Activated CD4-positive, alpha-beta T cell treated with anti-CD3 and anti-CD28 coated beads for 36 hours (primary cell): ENCODE measurements around the gene CEP112. TPM values are rescaled to one million over a fixed set of nuclear protein-coding genes. Genes with fewer than 3 reads are reported as not detected.

Experiments
- ATAC-seq: fragments of 200-7000 bp; cut with Tn5 transposase; one replicate; pipeline ENCODE4 v1.10.0; 2021; ENCODE audit warnings: mild to moderate bottlenecking, moderate library complexity
- CTCF ChIA-PET: fragments of 350-600 bp; sonication (Branson Sonifier 250); formaldehyde crosslinking; loops from one replicate; lab custom pipeline; 2021; ENCODE audit warnings: antibody characterized with exemption; lab: Charles Lee
- POLR2A ChIA-PET: fragments of 350-600 bp; sonication (Branson Sonifier 250); formaldehyde crosslinking; loops from one replicate; lab custom pipeline; 2021; ENCODE audit warnings: antibody characterized with exemption, inconsistent platforms; lab: Charles Lee
- DNase-seq: peaks from one replicate; pipeline ENCODE4 v3.0.0-alpha.2; 2020
- H3K27ac Mint-ChIP-seq: one replicate; pipeline ENCODE4 v1.8.0; 2021; ENCODE audit warnings: mixed read lengths
- H3K27me3 Mint-ChIP-seq: one replicate; pipeline ENCODE4 v1.8.0; 2021; ENCODE audit warnings: mixed read lengths
- H3K36me3 Mint-ChIP-seq: one replicate; pipeline ENCODE4 v1.8.0; 2021; ENCODE audit warnings: low read depth, mixed read lengths
- H3K4me1 Mint-ChIP-seq: one replicate; pipeline ENCODE4 v1.8.0; 2021; ENCODE audit warnings: mixed read lengths
- H3K4me3 Mint-ChIP-seq: one replicate; pipeline ENCODE4 v1.8.0; 2021; ENCODE audit warnings: mild to moderate bottlenecking, moderate library complexity, mixed read lengths
- H3K9me3 Mint-ChIP-seq: one replicate; pipeline ENCODE4 v1.8.0; 2021; ENCODE audit warnings: low read depth, mixed read lengths
- intact Hi-C, 2 experiments: fragments of 100-400 bp; cut with DNase I in 1 of 2; cut with micrococcal nuclease in 1 of 2; formaldehyde crosslinking; loops; one replicate each; pipeline versions ENCODE4 v1.14.2 to v1.15.1; 2022 to 2024; cut with DNase I, micrococcal nuclease
- total RNA-seq, 2 experiments: library from RNA; stranded (reverse); gene quantifications; one replicate each; pipeline ENCODE4 v1.2.3, GENCODE V29; 2021

The CEP112 gene
- total RNA-seq, 2 experiments from 2014 or later: 2.2 to 2.8 TPM

GRCh38 chr17:65902155-65902554 is 289.8 kb downstream of the CEP112 start:
- H3K27ac Mint-ChIP-seq: no peak overlapping the region
- H3K4me1 Mint-ChIP-seq: no peaks in the 10 kb centered on the region
- ChIA-PET CTCF (no interaction called here), POLR2A (no interaction called here)
- H3K27me3 Mint-ChIP-seq: no peaks in the 10 kb centered on the region
- intact Hi-C loops: no loop called here
- no peaks in the 10 kb centered on the region for H3K9me3 Mint-ChIP-seq
- no peaks in the 10 kb centered on the region for H3K36me3 Mint-ChIP-seq
- ATAC-seq (no peak), DNase-seq (no peak)
- no peak overlapping the region for H3K4me3 Mint-ChIP-seq

DNA sequence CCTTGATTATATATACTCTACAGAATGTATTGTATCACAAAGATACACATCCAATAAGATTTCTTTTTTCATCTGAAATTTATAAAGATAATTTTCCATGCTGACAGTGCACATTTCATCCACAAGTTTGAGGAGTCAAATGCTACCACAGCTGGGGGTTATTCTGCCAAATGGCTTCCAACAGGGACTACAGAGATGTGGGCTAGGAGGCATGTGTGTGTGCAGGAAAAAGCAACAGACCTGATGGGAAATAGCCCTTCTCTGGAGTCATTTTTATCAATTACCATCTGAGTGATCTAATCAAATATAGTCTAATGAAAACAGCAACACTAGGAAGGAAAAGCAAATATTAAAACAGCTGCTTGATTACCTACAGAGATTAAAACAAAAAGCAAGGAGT is 290.5 kb downstream of the CEP112 start:
- Mint-ChIP-seq H3K27ac (no peak overlapping the region), H3K4me1 (no peaks in the 10 kb centered on the region), H3K36me3 (no peaks in the 10 kb centered on the region), H3K27me3 (no peaks in the 10 kb centered on the region), H3K9me3 (no peaks in the 10 kb centered on the region), H3K4me3 (no peak overlapping the region)
- CTCF ChIA-PET: interaction anchor here (0.9 kb wide), 1 partner anchor 104 kb away, joined by 3 read pairs; no protein-coding TSS in a partner anchor
- ATAC-seq (no peak), DNase-seq (no peak)
- POLR2A ChIA-PET: no interaction called here
- intact Hi-C loops: no loop called here

DNA sequence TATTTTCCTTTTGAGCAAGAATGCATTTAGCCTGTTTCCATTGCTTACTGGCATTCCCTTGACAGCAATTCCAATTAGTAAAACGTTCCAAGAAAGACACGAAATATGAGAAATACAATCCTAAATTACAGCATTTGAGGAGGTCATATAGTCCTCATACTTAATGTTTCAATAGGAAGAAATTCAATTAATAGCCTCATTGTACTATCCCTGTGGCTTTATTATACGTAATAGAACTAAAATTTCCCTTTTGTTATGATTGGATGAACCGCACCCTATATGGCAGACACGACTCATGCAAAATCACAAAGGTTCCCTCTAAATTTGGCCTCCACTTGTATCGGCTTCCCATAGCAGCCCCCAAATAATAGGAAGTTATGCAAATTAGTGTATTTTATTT is 291.7 kb downstream of the CEP112 start:
- H3K36me3 Mint-ChIP-seq: no peaks in the 10 kb centered on the region
- no peak overlapping the region for H3K4me3 Mint-ChIP-seq
- no peaks in the 10 kb centered on the region for H3K9me3 Mint-ChIP-seq
- intact Hi-C loops: no loop called here
- no peak overlapping the region for H3K27ac Mint-ChIP-seq
- ChIA-PET CTCF (no interaction called here), POLR2A (no interaction called here)
- DNase-seq: no peak
- H3K27me3 Mint-ChIP-seq: no peaks in the 10 kb centered on the region
- H3K4me1 Mint-ChIP-seq: no peaks in the 10 kb centered on the region
- ATAC-seq: no peak

DNA sequence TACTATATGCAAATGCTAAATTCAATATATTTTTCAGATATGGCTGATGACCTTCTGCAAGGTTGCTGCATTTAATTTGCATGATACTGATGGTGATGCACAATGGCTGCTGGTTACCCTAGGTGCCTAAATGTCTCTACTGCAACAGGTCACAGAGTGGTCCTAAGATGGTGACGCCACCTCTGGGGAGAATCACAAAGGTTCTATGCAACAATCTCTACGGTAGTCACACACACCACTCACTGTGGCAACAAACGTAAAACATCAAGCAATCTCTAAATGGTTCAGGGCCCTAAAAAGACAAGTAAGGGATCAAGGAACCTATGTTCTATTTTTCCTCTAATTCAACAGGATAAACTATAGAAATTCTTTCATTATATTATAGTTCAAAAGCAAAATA is 293.3 kb downstream of the CEP112 start:
- no peaks in the 10 kb centered on the region for H3K4me1 Mint-ChIP-seq
- H3K27ac Mint-ChIP-seq: no peak overlapping the region
- H3K4me3 Mint-ChIP-seq: no peak overlapping the region
- intact Hi-C loops: no loop called here
- ChIA-PET POLR2A (no interaction called here), CTCF (interaction anchor here (0.6 kb wide), 1 partner anchor 896 kb away, joined by 3 read pairs; no protein-coding TSS in a partner anchor)
- DNase-seq (no peak), ATAC-seq (no peak)
- H3K9me3 Mint-ChIP-seq: no peaks in the 10 kb centered on the region
- no peaks in the 10 kb centered on the region for H3K36me3 Mint-ChIP-seq
- H3K27me3 Mint-ChIP-seq: no peaks in the 10 kb centered on the region

DNA sequence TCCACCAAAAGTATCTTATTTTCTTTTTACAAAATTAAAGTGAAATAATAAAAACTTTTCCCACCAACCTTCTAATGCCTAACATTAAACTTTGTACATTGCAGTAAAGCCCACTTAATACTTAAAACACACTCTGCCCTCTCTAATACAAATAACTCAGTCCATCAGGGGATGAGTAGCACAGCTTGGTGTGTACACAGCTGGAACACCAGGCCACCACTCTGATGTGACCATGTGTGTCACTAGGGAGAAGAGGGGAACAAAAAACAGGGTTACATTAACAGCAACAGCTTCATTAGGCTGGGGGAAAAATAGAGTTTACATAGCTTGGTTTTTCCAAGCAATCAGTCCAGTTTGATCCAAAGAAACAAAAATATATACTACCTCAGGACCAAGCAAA is 295.0 kb downstream of the CEP112 start:
- no peaks in the 10 kb centered on the region for H3K4me1 Mint-ChIP-seq
- POLR2A ChIA-PET: no interaction called here
- no peak for ATAC-seq

DNA sequence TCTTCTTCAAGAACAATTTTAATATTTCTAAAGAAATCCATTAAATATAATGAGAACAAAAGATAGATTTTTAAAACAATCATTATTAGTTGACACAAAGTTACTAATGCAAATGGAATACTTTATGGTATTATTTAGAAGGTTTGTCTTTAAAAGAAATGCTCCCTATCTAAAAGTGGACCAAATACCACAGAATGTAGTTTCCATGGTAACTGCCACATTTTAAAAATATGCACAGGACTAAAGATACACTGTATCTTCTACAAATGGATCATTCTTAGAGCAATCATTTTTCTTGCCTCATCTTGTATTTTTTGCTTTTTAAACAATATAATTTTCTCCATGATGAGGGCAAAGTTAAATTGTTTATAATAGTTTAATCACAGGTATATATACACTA is 296.0 kb downstream of the CEP112 start:
- ATAC-seq (no peak), DNase-seq (no peak)
- Mint-ChIP-seq H3K27me3 (no peaks in the 10 kb centered on the region), H3K9me3 (no peaks in the 10 kb centered on the region), H3K4me3 (no peak overlapping the region), H3K36me3 (no peaks in the 10 kb centered on the region), H3K4me1 (no peaks in the 10 kb centered on the region), H3K27ac (no peak overlapping the region)
- intact Hi-C loops: no loop called here
- CTCF ChIA-PET: no interaction called here
- POLR2A ChIA-PET: no interaction called here

More for the DNA sequence above, 295.0 kb downstream of the CEP112 start:
- Mint-ChIP-seq H3K27me3 (no peaks in the 10 kb centered on the region), H3K4me3 (no peak overlapping the region), H3K9me3 (no peaks in the 10 kb centered on the region), H3K36me3 (no peaks in the 10 kb centered on the region), H3K27ac (no peak overlapping the region)
- DNase-seq: no peak
- intact Hi-C loops: no loop called here
- CTCF ChIA-PET: no interaction called here

DNA sequence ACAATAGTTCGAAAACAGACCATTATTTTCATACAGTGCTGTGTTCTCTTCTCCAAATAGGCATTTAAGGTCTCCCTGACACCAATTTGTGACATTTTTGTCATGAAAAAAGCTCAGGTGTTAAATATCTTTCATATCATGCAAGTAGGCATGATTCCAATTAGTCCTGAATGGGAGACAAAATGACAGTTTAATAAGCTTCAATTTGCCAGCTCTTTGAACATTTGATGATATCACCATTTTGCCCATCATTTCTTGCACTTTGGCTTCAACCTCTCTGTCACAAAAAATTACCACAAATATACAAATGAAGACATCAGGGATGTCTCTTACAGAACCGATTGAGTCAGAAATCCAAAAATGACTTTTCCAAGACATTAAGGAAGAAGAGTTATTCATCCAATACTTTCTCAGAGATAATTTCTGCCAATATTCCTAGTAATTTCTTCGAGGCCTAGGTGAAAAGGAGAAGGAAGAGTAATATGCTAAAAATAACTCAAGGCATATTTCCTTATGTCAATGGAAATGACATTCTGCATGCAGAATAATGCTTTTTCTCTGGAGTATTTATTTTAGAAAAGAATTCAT is 298.1 kb downstream of the CEP112 start:
- no peak overlapping the region for H3K27ac Mint-ChIP-seq
- no peak for DNase-seq
- intact Hi-C loops: no loop called here
- no peaks in the 10 kb centered on the region for H3K4me1 Mint-ChIP-seq
- H3K27me3 Mint-ChIP-seq: no peaks in the 10 kb centered on the region
- ChIA-PET CTCF (interaction anchor here (0.6 kb wide), 1 partner anchor 599 kb away, joined by 3 read pairs; no protein-coding TSS in a partner anchor), POLR2A (no interaction called here)
- ATAC-seq: no peak
- H3K4me3 Mint-ChIP-seq: no peak overlapping the region
- no peaks in the 10 kb centered on the region for H3K36me3 Mint-ChIP-seq
- H3K9me3 Mint-ChIP-seq: no peaks in the 10 kb centered on the region

DNA sequence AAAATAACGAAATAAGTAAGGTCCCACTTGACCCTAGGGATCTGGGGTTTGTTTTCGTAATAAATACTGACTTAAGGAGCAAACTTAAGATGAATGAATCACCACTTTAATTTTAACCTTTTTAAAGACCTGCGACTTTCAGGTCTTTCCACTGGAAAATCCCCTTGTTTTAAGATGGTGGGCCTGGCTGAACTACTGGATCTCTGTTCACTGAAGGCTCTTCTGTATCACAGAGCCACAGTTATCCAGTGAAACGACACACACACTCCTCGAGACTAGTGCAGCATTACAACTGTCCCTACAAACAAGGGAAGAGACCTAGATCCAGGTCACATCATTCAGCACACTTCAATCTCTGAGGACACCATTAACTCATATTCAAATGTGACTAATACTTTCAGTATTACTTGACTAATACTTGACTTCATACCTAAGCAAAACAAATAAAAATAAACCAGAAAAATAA is 299.0 kb downstream of the CEP112 start:
- POLR2A ChIA-PET: interaction anchor here (0.6 kb wide), 1 partner anchor 602 kb away, joined by 3 read pairs; no protein-coding TSS in a partner anchor
- Mint-ChIP-seq H3K4me1 (no peaks in the 10 kb centered on the region), H3K4me3 (no peak overlapping the region), H3K27me3 (no peaks in the 10 kb centered on the region), H3K36me3 (no peaks in the 10 kb centered on the region), H3K9me3 (no peaks in the 10 kb centered on the region), H3K27ac (no peak overlapping the region)
- CTCF ChIA-PET: no interaction called here
- intact Hi-C loops: no loop called here
- ATAC-seq: peak; percentile 19
- no peak for DNase-seq

GRCh38 chr17:65891231-65891735 is 300.6 kb downstream of the CEP112 start:
- intact Hi-C loops: no loop called here
- Mint-ChIP-seq H3K4me3 (no peak overlapping the region), H3K36me3 (no peaks in the 10 kb centered on the region), H3K27ac (no peak overlapping the region), H3K4me1 (no peaks in the 10 kb centered on the region), H3K27me3 (no peaks in the 10 kb centered on the region), H3K9me3 (no peaks in the 10 kb centered on the region)
- ATAC-seq: no peak
- CTCF ChIA-PET: interaction anchor here (0.7 to 1.1 kb wide), 2 partner anchors 47 to 636 kb away, joined by 3 to 5 read pairs; no protein-coding TSS in a partner anchor
- DNase-seq: no peak
- POLR2A ChIA-PET: no interaction called here

GRCh38 chr17:65888649-65889048 is 303.3 kb downstream of the CEP112 start:
- ATAC-seq (no peak), DNase-seq (no peak)
- ChIA-PET POLR2A (no interaction called here), CTCF (interaction anchor here (1.4 kb wide), 1 partner anchor 15 kb away, joined by 3 read pairs; no protein-coding TSS in a partner anchor)
- Mint-ChIP-seq H3K4me1 (no peaks in the 10 kb centered on the region), H3K4me3 (no peak overlapping the region), H3K9me3 (no peaks in the 10 kb centered on the region), H3K27ac (no peak overlapping the region), H3K27me3 (no peaks in the 10 kb centered on the region), H3K36me3 (no peaks in the 10 kb centered on the region)
- intact Hi-C loops: no loop called here

GRCh38 chr17:65886315-65887245 is 305.4 kb downstream of the CEP112 start:
- H3K27me3 Mint-ChIP-seq: no peaks in the 10 kb centered on the region
- intact Hi-C loops: no loop called here
- H3K9me3 Mint-ChIP-seq: no peaks in the 10 kb centered on the region
- CTCF ChIA-PET: interaction anchor here (0.7 to 1.3 kb wide), 2 partner anchors 27 to 279 kb away, joined by 3 to 5 read pairs; no protein-coding TSS in a partner anchor
- H3K27ac Mint-ChIP-seq: no peak overlapping the region
- H3K4me3 Mint-ChIP-seq: no peak overlapping the region
- H3K36me3 Mint-ChIP-seq: no peaks in the 10 kb centered on the region
- H3K4me1 Mint-ChIP-seq: no peaks in the 10 kb centered on the region
- ATAC-seq: no peak
- POLR2A ChIA-PET: no interaction called here
- no peak for DNase-seq
